Erythroblast (primary cell): ENCODE data around the gene RARB.

Source experiments
- GATA1 ChIP-seq: IDR thresholded peaks from 2 replicates; pipeline ENCODE4 v1.6.1; 2011; ENCODE audit warnings: low read depth, mild to moderate bottlenecking, control low read depth, low read length, moderate library complexity
- POLR2A ChIP-seq: IDR thresholded peaks from 2 replicates; pipeline ENCODE4 v1.6.1; 2011; ENCODE audit warnings: mild to moderate bottlenecking, low read length

DNA sequence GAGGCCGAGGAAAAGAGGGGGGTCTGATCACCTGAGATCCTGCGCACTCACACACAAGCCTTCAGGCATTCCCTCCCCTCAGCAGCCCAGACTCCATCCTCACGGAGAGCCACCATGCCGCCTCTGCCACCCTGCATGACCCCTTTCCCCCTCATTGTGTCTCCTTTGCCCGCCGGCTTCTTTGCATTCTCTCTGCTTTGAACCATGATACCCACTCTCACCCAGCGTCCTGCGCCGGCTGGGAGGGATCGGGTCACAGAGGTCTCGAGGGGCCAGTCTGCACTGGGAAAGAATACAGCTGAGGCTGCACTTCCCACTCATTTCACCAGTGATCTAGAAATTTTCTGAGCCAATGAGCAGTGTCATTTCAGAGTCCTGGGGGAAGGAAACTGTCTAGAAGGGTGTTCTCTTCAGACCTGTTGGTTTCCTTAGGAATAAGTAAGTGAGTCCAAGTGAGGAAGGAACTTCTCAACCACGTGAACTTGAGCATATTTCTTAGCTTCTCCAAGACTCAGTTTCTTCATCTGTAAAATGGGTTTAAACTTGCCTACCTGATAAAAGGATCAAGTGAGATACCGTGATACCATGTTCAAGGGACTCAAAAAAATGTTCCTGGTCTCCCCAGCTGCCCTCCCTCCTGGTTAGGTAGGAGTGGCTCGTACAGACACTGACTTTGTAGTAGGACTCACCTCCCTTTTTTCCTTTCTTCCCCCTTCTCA, 139.9 kb downstream of the RARB start:
- no peak for TF ChIP-seq POLR2A
- TF ChIP-seq GATA1 = no peak
